Psoas muscle (tissue), 8 donors: ENCODE measurements around the gene PARD6B. TPM values are rescaled to one million over a fixed set of nuclear protein-coding genes. Genes with fewer than 3 reads are reported as not detected.

Experiments used
- ATAC-seq, 4 donors: fragments of 200-7000 bp; cut with Tn5 transposase; one replicate each; pipeline ENCODE4 v1.9.1; 2020; ENCODE audit warnings: moderate library complexity in 3 of 4, mild to moderate bottlenecking in 2 of 4
- DNase-seq, 2 donors: peaks; one replicate each; pipeline ENCODE4 v3.0.0-alpha.2; 2020
- H3K27ac ChIP-seq: fragments of 200-600 bp; one replicate; pipeline ENCODE4 v1.8.0; 2022
- H3K27me3 ChIP-seq, 3 donors: fragments of 200-600 bp in 1 of 3; one replicate each; pipeline versions ENCODE4 v1.6.1 to v1.8.0; 2013 to 2022; ENCODE audit warnings: low read length in 2 of 3, mild to moderate bottlenecking in 2 of 3, moderate library complexity in 1 of 3; ENCODE audit not compliant: insufficient read depth in 3 of 3
- H3K36me3 ChIP-seq, 2 donors: fragments of 200-600 bp in 1 of 2; one replicate each; pipeline versions ENCODE4 v1.6.1 to v1.8.0; 2013 to 2022; ENCODE audit warnings: low read depth in 1 of 2, mild to moderate bottlenecking in 1 of 2, moderate library complexity in 1 of 2; ENCODE audit not compliant: insufficient read depth in 1 of 2
- H3K4me1 ChIP-seq: fragments of 200-600 bp; one replicate; pipeline ENCODE4 v1.8.0; 2022
- H3K4me3 ChIP-seq: fragments of 200-600 bp; one replicate; pipeline ENCODE4 v1.8.0; 2022; ENCODE audit warnings: mild to moderate bottlenecking
- H3K9me3 ChIP-seq: fragments of 200-600 bp; one replicate; pipeline ENCODE4 v1.8.0; 2022
- WGBS, 3 donors: extraction: QIAGEN DNeasy Blood & Tissue Kit; methylation state at CpG; one replicate each; pipeline versions ENCODE4 v1.1.6 to v1.1.7; 2013; 5-methylcytosine and 5-hydroxymethylcytosine counted together
- intact Hi-C, 2 donors: fragments of 100-400 bp; cut with DNase I; formaldehyde crosslinking; loops; one replicate each; pipeline versions ENCODE4 v1.11.0 to v1.14.2; 2022
- polyA plus RNA-seq, 3 donors: library from polyadenylated mRNA; stranded (reverse); fragments of 200-250 nt; gene quantifications; one replicate each; pipeline ENCODE4 v1.2.3, GENCODE V29; 2013
- total RNA-seq, 4 donors: library from RNA; stranded (reverse); fragmentation: NEBNext Ultra II Directional in 2 of 4; extraction: Animal tissue kit (Norgen Biotek cat#: 25700) in 2 of 4; gene quantifications; one replicate each; pipeline versions ENCODE4 v1.2.1 to v1.2.4, GENCODE V29; 2021 to 2023
- TF ChIP-seq, protein P1 (sequence below): fragments of 200-600 bp; IDR thresholded peaks from one replicate; pipeline ENCODE4 v1.8.0; 2022; ENCODE audit warnings: antibody characterized with exemption
- donor health status: healthy with polysubstance abuse.
- donor health status: DM: no; HTN: no; CAD: no; lungs with moderate emphysema.
- donor health status: Bipolar disorder and iron deficiency.
- donor health status: healthy.
- donor health status: DM: yes; HTN: yes; CAD: no.
- donor health status: DM: no; HTN: no; CAD: no.
- donor health status: DM: no; HTN: no; CAD: no.
- donor health status: DM: yes; HTN: yes; CAD: no.

Gene PARD6B
- total and polyA plus RNA-seq, 7 donors = 0.27 to 5.0 (median 0.97) TPM

DNA sequence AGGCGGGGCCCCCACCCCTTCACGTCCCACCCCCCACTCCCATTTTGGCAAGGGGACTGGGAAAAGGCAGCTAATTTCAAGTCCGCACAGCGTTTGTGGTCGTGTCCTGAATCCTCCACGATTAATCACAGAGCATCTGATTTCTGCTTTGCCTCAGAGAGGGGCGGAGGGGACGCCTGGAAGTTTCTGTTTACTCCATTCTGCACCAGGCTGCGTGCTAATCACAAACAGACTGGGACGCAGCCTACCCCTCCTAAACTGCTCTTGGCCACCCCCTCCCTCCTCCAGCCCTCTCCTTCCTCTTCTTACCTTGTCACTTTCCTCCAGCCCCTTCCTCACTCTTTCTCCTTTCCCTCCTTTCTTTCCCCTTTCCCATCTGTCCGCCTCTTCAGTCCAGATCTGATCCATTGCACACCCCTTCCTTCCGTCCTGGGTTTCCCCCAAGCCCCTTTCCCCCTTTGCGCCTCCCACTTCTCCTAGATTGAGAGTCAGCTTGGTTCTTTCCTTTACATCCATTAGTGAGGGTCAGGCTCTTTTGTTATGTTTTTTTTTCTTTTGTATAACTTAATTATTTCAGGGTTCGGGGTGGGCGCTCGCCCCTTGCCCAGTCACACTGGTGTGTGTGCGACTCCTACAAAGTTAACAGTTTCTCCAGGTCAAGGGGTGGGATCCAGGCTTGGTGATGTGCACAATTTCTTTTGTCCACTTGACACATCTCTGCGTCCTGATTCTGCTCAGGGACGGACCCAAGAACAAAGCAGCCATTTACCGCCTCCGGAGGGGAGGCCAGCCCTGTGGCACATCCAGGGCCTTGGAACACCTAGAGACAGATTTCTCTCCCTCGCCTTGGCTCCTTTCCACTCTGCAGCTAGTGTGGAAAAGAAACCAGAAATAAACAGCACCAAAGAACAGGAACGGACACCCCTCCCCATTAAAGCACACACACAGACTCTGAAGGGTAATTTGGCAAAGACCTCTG, 39.5 kb upstream of the PARD6B start:
- Histone ChIP-seq H3K36me3 (no peaks in the 10 kb centered on the region), H3K27me3 (peaks cover 0 to 21% (median 0%) of the 10 kb centered on the region in 3 donors), H3K27ac (peak overlapping the region; percentile 16), H3K4me1 (no peaks in the 10 kb centered on the region), H3K9me3 (no peaks in the 10 kb centered on the region), H3K4me3 (peak overlapping the region; percentile 63)
- DNase-seq (peak in 1 of 2 donors; percentile 22), ATAC-seq (peak in 3 of 4 donors; percentile 19 to 35 (median 34))
- intact Hi-C loops = no loop called here
- TF ChIP-seq, protein P1, sequence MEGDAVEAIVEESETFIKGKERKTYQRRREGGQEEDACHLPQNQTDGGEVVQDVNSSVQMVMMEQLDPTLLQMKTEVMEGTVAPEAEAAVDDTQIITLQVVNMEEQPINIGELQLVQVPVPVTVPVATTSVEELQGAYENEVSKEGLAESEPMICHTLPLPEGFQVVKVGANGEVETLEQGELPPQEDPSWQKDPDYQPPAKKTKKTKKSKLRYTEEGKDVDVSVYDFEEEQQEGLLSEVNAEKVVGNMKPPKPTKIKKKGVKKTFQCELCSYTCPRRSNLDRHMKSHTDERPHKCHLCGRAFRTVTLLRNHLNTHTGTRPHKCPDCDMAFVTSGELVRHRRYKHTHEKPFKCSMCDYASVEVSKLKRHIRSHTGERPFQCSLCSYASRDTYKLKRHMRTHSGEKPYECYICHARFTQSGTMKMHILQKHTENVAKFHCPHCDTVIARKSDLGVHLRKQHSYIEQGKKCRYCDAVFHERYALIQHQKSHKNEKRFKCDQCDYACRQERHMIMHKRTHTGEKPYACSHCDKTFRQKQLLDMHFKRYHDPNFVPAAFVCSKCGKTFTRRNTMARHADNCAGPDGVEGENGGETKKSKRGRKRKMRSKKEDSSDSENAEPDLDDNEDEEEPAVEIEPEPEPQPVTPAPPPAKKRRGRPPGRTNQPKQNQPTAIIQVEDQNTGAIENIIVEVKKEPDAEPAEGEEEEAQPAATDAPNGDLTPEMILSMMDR = no peak
- WGBS, 3 donors = 46 to 58% (median 49%) methylated on average over 22 to 23 of the region's 23 CpGs

DNA sequence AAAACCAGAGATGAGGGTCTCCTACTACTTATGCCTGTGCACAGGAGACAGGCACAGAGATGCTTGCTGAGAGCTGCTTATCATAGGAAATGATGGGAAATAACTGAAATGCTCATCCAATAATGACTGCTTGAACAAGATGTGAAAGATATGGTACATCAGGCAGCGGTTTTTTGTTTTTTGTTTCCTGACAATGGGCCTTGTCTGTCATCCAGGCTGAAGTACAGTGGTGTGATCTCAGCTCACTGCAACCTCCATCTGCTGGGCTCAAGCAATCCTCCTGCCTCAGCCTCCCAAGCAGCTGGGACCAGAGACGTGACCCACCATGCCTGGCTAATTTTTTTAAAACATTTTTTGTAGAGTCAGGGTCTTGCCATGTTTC, 38.8 kb upstream of the PARD6B start:
- Histone ChIP-seq H3K27me3 (peaks cover 0 to 21% (median 0%) of the 10 kb centered on the region in 3 donors), H3K27ac (no peak overlapping the region), H3K4me1 (no peaks in the 10 kb centered on the region), H3K36me3 (no peaks in the 10 kb centered on the region), H3K4me3 (no peak overlapping the region), H3K9me3 (no peaks in the 10 kb centered on the region)
- ATAC-seq (no peak), DNase-seq (no peak)
- TF ChIP-seq, protein P1 = no peak
- intact Hi-C loops = no loop called here
- WGBS, 3 donors = 85 to 94% (median 90%) methylated on average over 2 of the region's 2 CpGs

DNA sequence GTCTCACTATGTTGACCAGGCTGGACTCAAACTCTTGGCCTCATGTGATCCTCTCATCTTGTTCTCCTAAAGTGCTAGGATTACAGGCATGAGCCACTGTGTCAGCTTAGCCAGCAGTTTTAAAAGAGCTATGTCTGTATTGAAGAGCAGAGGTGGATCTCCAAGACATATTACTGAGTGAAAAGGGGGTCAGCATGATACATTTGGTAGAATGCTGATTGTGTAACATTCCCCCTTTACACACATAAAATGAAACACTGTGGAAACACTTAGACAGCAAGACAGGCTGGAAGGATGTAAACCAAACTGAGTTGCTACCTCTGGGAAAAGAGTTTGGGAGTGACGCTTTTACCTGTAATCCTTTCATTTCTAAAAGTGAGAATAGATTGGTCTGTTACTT, 38.4 kb upstream of the PARD6B start:
- Histone ChIP-seq H3K4me1 (no peaks in the 10 kb centered on the region), H3K27ac (no peak overlapping the region), H3K36me3 (no peaks in the 10 kb centered on the region), H3K27me3 (peaks cover 0 to 21% (median 0%) of the 10 kb centered on the region in 3 donors), H3K9me3 (no peaks in the 10 kb centered on the region), H3K4me3 (no peak overlapping the region)
- 80 to 100% (median 99%) methylated on average over 1 of the region's 1 CpG for WGBS, 3 donors
- intact Hi-C loops = no loop called here
- DNase-seq (no peak), ATAC-seq (no peak)
- TF ChIP-seq, protein P1 = no peak

DNA sequence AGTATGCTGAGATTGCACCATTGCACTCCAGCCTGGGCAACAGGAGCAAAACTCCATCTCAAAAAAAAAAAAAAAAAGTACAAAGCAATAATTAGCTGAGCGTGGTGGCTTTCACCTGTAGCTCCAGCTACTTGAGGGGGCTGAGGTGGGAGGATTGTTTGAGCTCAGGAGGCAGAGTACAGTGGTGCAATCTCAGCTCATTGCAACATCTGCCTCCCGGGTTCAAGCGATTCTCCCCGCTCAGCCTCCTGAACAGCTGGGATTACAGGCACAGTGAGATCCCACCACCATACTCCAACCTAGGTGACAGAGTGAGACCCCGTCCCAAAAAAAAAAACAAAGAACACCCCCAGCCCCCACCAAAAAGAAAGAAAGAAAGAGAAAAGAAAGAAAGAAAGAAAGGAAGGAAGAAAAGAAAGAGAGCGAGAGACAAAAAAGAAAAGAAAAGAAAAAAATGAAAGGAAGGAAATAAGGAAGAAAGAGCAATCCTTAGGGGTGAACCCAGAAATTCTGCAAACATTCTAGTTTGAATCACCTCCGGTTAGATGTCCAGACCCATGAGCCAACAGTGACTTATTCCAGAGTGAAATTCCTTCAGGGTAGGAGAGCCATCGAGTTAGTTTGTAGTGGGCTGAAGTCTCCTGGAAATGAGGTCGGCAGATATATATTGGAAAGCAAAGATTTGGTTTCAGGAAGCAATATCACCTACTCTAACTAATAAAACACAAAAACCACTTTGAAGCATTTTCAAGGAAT, 36.8 kb upstream of the PARD6B start:
- Histone ChIP-seq H3K4me3 (no peak overlapping the region), H3K9me3 (no peaks in the 10 kb centered on the region), H3K4me1 (no peaks in the 10 kb centered on the region), H3K27me3 (peaks cover 0 to 21% (median 0%) of the 10 kb centered on the region in 3 donors), H3K27ac (no peak overlapping the region), H3K36me3 (no peaks in the 10 kb centered on the region)
- 73 to 79% (median 75%) methylated on average over 9 of the region's 9 CpGs for WGBS, 3 donors
- ATAC-seq = no peak
- intact Hi-C loops = no loop called here
- DNase-seq = no peak
- TF ChIP-seq, protein P1 = no peak
